GM21367 (cell line): ENCODE measurements around the gene NOS1AP.

Source experiments
- ATAC-seq: cut with Tn5 transposase; IDR thresholded peaks from one replicate; pipeline ENCODE4 v1.9.1; 2021; ENCODE audit not compliant: unreplicated experiment

Gene NOS1AP

GRCh38 chr1:162240577-162240976, 171.1 kb downstream of the NOS1AP start:
- ATAC-seq: no peak

GRCh38 chr1:162242804-162243203, 173.3 kb downstream of the NOS1AP start:
- no peak for ATAC-seq

GRCh38 chr1:162248854-162249535, 179.5 kb downstream of the NOS1AP start:
- no peak for ATAC-seq

- no peak for ATAC-seq
Measured at GRCh38 chr1:162250004-162250730, 180.7 kb downstream of the NOS1AP start.

- no peak for ATAC-seq
Measured at GRCh38 chr1:162251102-162251501, 181.6 kb downstream of the NOS1AP start.

- no peak for ATAC-seq
Measured at GRCh38 chr1:162252214-162252613, 182.7 kb downstream of the NOS1AP start.

- ATAC-seq: no peak
Measured at GRCh38 chr1:162253790-162254189, 184.3 kb downstream of the NOS1AP start.

GRCh38 chr1:162256287-162256686, 186.8 kb downstream of the NOS1AP start:
- no peak for ATAC-seq

GRCh38 chr1:162258394-162258793, 188.9 kb downstream of the NOS1AP start:
- ATAC-seq: no peak

- ATAC-seq: no peak
Measured at GRCh38 chr1:162259894-162260455, 190.5 kb downstream of the NOS1AP start.

- no peak for ATAC-seq
Measured at GRCh38 chr1:162264108-162264507, 194.6 kb downstream of the NOS1AP start.

- no peak for ATAC-seq
Measured at GRCh38 chr1:162265983-162266382, 196.5 kb downstream of the NOS1AP start.

- ATAC-seq: no peak
Measured at GRCh38 chr1:162270016-162270770, 200.7 kb downstream of the NOS1AP start.

GRCh38 chr1:162271972-162272371, 202.5 kb downstream of the NOS1AP start:
- no peak for ATAC-seq

- no peak for ATAC-seq
Measured at GRCh38 chr1:162272419-162272818, 202.9 kb downstream of the NOS1AP start.

- no peak for ATAC-seq
Measured at GRCh38 chr1:162275622-162276175, 206.2 kb downstream of the NOS1AP start.

- ATAC-seq: no peak
Measured at GRCh38 chr1:162276493-162276892, 207.0 kb downstream of the NOS1AP start.

- ATAC-seq: no peak
Measured at GRCh38 chr1:162279136-162279498, 209.6 kb downstream of the NOS1AP start.

GRCh38 chr1:162281426-162281825, 211.9 kb downstream of the NOS1AP start:
- ATAC-seq: no peak

- no peak for ATAC-seq
Measured at GRCh38 chr1:162283657-162284056, 214.2 kb downstream of the NOS1AP start.

GRCh38 chr1:162284206-162284955, 214.9 kb downstream of the NOS1AP start:
- ATAC-seq: no peak
